ENCODE results near the gene HCRTR1.

Gene HCRTR1

DNA sequence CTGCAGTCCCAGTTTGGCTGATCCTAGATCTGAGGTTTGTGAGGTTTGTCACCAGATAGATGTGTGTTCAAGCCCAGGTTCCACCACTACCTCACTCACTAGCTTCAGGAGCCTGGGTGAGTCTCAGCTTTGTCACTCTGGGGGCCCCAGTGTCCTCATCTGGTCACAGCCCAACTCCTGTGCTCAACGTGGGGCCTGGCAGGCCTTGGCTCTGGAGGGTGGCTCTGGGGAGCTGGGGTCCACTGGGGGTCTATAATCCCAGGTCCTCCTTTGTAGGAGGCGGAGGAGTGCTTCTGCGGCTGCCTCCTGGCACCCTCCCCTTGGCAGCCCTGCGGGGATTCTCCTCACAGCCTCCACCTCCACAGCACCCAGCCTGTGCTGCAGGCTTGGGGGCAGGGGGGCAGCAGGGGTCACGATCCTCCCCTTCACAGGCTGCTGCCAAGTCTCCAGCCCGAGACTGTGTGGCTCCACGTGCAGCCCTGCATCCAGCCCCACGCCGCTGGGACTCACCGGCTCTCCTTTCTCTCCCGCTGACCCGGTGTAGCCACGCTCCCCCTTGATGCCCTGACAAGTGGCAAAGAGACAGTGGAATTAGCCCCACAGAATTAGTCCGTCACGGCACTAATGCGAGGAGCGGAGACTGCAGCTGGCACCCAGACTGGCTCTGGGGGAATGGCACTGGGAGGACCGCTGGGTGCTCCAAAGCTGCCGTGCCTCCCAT lies 49.7 kb downstream of the HCRTR1 start:
- DNase-seq, result no peak

DNA sequence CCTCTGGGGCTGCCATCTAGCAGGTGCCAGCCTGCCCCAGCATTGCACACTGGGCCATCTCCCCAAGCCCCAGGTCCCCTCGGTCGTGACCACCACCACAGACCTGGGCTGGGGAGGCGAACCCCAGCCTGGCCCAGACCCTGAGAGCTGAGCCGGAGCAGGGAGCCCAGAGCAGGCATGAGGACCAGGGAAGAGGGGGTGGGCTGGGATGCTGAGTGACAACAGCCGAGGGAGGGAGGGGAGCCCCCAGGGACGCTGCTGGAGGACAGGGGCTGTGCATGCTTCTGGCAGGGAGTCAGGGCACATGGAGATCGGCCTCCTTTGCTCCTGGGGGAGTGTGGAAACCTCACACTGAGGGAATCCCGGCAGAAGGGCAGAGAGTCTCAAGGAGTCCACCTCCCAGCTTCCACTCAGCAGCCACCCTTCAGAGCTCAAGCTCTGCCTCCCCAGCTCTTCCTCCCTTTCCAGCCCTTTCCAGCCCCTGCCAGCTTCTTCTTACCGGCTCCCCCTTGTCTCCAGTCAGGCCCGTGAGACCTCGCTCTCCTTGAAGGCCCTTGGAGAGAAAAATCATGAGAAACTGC lies 50.9 kb downstream of the HCRTR1 start:
- no peak for DNase-seq

DNA sequence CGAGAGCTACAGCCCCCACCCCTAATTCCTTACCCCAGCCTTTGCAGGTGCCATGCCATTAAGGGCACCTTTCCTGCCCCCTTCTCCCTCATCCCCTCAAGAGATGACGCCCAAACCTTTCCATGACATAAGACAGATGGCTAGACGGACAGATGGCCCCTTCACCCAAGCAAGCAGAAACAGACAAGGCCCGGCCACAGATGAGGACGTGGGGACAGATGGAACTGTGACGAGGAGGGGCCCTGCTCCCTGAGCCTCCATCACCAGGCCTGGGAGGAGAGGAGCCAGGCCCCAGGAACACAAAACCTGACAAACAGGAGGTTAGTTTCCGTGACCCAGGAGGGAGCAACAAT lies 51.9 kb downstream of the HCRTR1 start:
- no peak for DNase-seq

DNA sequence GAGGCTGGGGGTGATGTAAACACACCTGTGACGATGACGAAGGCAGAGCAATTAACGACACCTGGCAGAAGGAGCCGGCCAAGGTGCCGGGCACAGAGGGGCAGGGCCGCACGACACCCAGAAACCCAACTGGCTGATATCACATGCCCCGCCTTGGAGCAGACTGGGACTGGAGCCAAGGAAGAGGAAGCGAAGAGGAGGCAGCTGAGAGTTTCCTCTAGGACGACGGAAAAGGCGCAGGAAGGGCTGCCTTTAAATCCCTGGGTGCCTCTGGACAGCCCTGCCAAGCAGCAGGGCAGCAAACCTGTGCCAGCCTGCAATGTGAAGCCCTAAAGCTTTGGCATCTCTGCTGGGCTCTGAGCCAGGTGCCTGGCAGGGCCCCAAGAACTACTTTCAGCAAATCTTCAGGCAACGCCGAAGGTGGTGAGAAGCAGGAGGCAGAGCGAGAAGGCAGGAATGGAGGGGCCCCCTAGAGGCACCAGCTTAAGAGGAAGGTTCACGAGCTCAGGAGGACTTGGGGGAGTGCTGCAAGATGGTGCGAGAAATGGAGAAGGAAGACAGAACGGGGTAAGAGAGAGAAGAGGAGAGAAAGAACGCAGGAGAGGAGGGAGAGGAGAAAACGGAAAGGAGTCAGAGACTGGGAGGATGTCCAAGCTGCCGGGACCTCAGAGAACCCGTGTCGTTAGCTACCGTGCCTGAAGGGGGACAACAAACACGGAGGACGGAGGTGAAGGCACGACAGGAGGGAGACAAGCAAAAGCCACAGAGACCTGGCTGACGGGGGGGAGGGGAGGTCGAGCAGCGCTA lies 52.5 kb downstream of the HCRTR1 start:
- DNase-seq, result no peak

DNA sequence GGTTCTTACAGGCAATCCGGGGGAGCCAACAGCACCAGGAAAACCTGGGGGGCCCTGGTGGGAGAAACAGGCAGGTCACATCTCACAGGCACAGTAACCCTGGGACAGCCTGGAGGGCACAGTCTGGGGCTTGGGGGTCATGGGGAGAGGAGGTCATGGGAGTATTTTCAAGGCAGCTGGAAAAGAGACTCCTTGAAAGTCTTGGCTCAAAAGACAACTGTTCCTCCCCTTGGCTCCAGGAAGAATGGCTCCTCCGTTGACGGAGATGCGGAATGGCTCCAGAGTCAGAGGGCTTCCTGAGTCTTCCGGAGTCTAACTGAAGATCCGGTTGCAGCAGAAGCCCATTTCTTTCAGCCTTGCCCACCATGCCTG lies 53.1 kb downstream of the HCRTR1 start:
- no peak for DNase-seq

DNA sequence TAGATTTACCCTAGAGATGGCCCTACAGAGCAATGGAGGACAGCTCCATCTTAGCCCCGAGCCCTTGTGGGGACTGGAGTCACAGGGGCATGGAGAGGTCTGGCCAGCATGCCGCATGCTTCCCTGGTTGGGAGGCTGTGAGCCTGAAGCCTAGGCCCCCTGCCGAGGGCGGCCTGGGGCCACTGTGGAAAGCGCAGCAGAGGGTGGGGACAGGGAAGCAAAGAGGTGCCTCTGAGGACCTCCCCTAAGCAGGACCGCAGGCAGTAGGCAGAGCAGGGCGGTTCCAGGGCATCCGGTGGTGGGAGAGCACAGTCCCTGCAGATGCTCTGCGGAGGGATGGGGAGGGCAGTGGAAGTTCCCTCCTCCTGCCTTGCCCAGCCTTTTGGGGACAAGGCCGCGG lies 53.7 kb downstream of the HCRTR1 start:
- no peak for DNase-seq

DNA sequence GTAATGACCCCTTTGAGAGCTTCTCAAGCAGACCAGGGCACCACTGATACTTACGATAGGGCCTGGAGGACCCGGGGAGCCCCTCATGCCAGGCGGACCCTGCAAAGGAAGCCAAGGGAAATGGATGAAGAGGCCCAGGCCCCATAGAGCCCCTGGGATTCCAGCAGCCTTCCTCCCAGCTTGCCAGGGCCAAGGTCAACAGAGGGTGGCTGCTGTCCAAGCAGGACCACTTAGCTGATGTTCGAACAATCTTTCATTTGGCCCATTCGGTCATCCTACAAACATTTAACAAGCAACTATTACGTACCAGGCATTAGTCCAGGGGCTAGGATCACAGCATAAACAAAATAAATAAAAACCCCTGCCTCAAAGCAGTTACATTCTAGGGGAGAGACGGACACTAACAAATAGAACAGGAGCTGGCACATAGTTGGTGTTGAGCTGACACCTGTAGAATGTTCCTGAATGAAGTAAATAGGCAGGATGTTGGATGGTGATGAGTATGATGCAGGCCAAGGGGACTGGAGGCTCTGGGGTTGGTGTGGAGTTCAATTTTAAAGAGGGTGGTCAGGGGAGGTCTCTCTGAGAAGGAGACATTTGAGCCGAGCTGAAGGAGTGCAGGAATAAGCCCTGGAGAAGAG lies 54.2 kb downstream of the HCRTR1 start:
- no peak for DNase-seq

DNA sequence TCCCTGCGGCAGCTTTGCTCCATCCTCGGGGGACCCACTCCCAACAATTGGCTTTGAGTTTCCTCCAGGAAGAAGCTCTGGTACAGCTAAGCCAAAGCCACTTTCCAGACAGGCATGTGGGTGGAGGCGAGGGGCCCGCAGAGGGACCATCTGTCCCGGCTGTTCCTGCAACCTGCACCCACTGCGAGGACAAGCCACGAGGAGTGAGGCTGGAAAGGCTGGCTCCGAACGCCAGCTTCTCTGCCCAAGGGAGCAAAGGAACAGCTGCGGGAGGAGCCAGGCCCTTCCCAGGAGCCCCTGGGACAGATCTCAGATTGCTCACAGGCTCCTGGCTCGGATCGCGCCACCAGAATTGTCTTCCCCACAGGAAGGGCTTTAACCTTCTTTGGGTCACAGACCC lies 55.5 kb downstream of the HCRTR1 start:
- DNase-seq, result no peak

DNA sequence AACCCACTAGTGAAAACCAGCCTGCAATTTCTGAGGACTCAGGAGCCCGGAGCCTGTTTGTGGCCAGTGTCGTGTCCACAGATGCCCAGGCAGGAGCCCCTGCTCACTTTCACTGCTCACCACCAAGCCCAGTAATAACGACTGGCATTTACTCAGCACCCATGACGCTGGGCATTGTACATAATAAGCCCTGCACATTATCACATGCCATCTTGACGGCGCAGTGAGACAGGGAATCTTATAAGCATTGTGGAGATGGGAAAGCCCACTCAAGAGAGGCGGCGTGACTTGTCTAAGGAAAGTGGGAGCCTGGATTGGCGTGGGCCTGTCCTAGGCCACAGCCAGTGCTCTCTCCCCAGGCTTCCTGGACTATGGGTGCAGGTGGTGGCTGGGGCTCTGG lies 55.9 kb downstream of the HCRTR1 start:
- no peak for DNase-seq

DNA sequence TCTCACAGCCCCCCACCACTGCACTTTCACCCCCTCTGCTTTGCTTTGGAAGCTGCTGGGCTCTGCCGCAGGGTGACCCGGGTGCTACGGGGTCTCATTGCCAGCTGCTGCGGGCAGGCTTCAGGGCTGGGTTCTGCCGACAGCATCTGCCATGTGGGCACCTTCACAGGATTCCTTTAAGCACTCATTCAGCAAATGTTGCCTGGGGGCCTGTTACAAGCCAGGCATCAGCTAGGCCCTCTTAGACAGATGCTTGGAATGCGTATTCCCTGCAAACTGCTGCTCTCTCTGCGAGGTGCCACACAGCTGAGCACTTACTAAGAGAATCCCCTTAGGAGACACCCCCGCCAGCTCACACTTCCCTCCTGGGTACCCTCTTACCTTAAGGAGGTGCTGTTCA lies 57.1 kb downstream of the HCRTR1 start:
- no peak for DNase-seq

DNA sequence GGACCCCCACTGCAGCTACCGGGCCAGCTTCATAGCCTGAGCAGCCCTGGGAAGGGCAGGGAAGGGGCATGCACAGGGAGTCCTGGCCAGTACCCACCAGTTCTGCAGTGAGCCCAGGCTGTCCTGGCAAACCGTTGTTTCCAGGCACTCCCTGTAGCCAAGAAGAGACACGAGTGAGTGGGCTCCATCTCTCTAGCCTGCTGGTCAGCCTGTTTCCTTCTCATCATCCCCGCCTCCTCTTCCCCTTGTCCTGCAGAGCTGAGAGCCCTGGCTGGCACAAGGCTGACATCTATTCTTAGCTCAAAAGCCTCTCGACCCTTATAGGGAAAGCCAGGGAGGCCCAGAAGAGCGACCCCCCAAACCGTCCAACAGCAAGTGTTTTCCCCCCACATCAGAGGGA lies 57.7 kb downstream of the HCRTR1 start:
- DNase-seq, result no peak

DNA sequence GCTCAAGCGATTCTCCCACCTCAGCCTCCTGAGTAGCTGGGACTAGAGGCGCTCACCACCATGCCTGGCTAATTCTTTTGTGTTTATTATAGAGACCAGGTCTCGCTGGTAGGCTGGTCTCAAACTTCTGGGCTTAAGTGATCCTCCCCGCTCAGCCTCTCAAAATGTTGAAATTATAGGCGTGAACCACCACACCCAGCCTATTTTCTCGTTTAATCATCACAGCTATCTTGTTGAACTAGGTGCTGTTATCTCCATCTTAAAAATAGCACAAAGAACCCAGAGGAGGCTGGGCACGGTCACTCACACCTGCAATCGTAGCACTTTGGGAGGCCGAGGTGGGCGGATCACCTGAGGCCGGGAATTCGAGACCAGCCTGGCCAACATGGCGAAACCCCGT lies 58.3 kb downstream of the HCRTR1 start:
- DNase-seq, result no peak
